Muscle layer of colon (tissue), 2 donors: ENCODE results near the gene PFDN1.

Experiments used
- H3K27ac ChIP-seq: one replicate; pipeline ENCODE4 v1.7.0; 2013; ENCODE audit warnings: low read depth, mild to moderate bottlenecking, low read length, moderate library complexity
- H3K27me3 ChIP-seq, 2 donors: one replicate each; pipeline ENCODE4 v1.7.0; 2013; ENCODE audit warnings: low read length in 2 of 2, mild to moderate bottlenecking in 2 of 2; ENCODE audit not compliant: insufficient read depth in 2 of 2, control insufficient read depth in 1 of 2
- H3K36me3 ChIP-seq: one replicate; pipeline ENCODE4 v1.7.0; 2013; ENCODE audit warnings: mild to moderate bottlenecking, low read length; ENCODE audit not compliant: insufficient read depth
- H3K4me1 ChIP-seq: one replicate; pipeline ENCODE4 v1.7.0; 2013; ENCODE audit warnings: mild to moderate bottlenecking, low read length; ENCODE audit not compliant: insufficient read depth
- H3K4me3 ChIP-seq, 2 donors: one replicate each; pipeline ENCODE4 v1.7.0; 2013; ENCODE audit warnings: low read length in 2 of 2, low read depth in 1 of 2, mild to moderate bottlenecking in 1 of 2, moderate library complexity in 1 of 2
- H3K9ac ChIP-seq: one replicate; pipeline ENCODE4 v1.7.0; 2013; ENCODE audit warnings: low read length
- H3K9me3 ChIP-seq: one replicate; pipeline ENCODE4 v1.7.0; 2013; ENCODE audit warnings: mild to moderate bottlenecking, low read length
- donor health status: abdominal sarcoma.
- donor health status: Adenocarcinoma of cecum.

The PFDN1 gene

GRCh38 chr5:140243706-140244250, 59.1 kb downstream of the PFDN1 start:
- peaks cover 9% of the 10 kb centered on the region for H3K36me3 ChIP-seq
- H3K4me3 ChIP-seq = no peak overlapping the region
- no peak overlapping the region for H3K9ac ChIP-seq
- H3K9me3 ChIP-seq = no peaks in the 10 kb centered on the region
- H3K4me1 ChIP-seq = peaks cover 85% of the 10 kb centered on the region
- H3K27ac ChIP-seq = no peak overlapping the region
- H3K27me3 ChIP-seq = no peaks in the 10 kb centered on the region

GRCh38 chr5:140242890-140243585, 59.9 kb downstream of the PFDN1 start:
- Histone ChIP-seq H3K4me3 (no peak overlapping the region), H3K36me3 (peaks cover 9% of the 10 kb centered on the region), H3K4me1 (peaks cover 85% of the 10 kb centered on the region), H3K27me3 (no peaks in the 10 kb centered on the region), H3K9me3 (no peaks in the 10 kb centered on the region), H3K27ac (peak overlapping the region; percentile 10), H3K9ac (no peak overlapping the region)

- Histone ChIP-seq H3K27me3 (no peaks in the 10 kb centered on the region), H3K27ac (peak overlapping the region; percentile 68), H3K9me3 (no peaks in the 10 kb centered on the region), H3K9ac (no peak overlapping the region), H3K4me3 (no peak overlapping the region), H3K36me3 (peaks cover 9% of the 10 kb centered on the region), H3K4me1 (peaks cover 83% of the 10 kb centered on the region)
Measured at GRCh38 chr5:140242099-140242498, 60.8 kb downstream of the PFDN1 start.

GRCh38 chr5:140240987-140241706, 61.8 kb downstream of the PFDN1 start:
- peak overlapping the region; percentile 68 for H3K27ac ChIP-seq
- H3K4me3 ChIP-seq = no peak overlapping the region
- H3K9me3 ChIP-seq = no peaks in the 10 kb centered on the region
- H3K27me3 ChIP-seq = no peaks in the 10 kb centered on the region
- H3K9ac ChIP-seq = no peak overlapping the region
- peaks cover 9% of the 10 kb centered on the region for H3K36me3 ChIP-seq
- H3K4me1 ChIP-seq = peaks cover 77% of the 10 kb centered on the region

GRCh38 chr5:140239939-140240700, 62.8 kb downstream of the PFDN1 start:
- Histone ChIP-seq H3K4me1 (peaks cover 66% of the 10 kb centered on the region), H3K36me3 (peaks cover 9% of the 10 kb centered on the region), H3K27me3 (no peaks in the 10 kb centered on the region), H3K9ac (no peak overlapping the region), H3K27ac (peak overlapping the region; percentile 68), H3K4me3 (no peak overlapping the region), H3K9me3 (no peaks in the 10 kb centered on the region)

- Histone ChIP-seq H3K4me3 (no peak overlapping the region), H3K27me3 (no peaks in the 10 kb centered on the region), H3K4me1 (peaks cover 60% of the 10 kb centered on the region), H3K27ac (peak overlapping the region; percentile 68), H3K9ac (no peak overlapping the region), H3K9me3 (no peaks in the 10 kb centered on the region), H3K36me3 (peaks cover 9% of the 10 kb centered on the region)
Measured at GRCh38 chr5:140239461-140239860, 63.4 kb downstream of the PFDN1 start.

GRCh38 chr5:140238756-140239155, 64.1 kb downstream of the PFDN1 start:
- Histone ChIP-seq H3K4me1 (peaks cover 53% of the 10 kb centered on the region), H3K4me3 (no peak overlapping the region), H3K27me3 (no peaks in the 10 kb centered on the region), H3K27ac (peak overlapping the region; percentile 1), H3K9ac (no peak overlapping the region), H3K36me3 (peaks cover 8% of the 10 kb centered on the region), H3K9me3 (no peaks in the 10 kb centered on the region)

- Histone ChIP-seq H3K27ac (no peak overlapping the region), H3K4me3 (no peak overlapping the region), H3K36me3 (no peaks in the 10 kb centered on the region), H3K4me1 (peaks cover 36% of the 10 kb centered on the region), H3K27me3 (no peaks in the 10 kb centered on the region), H3K9me3 (no peaks in the 10 kb centered on the region), H3K9ac (no peak overlapping the region)
Measured at GRCh38 chr5:140236891-140237598, 65.9 kb downstream of the PFDN1 start.

- Histone ChIP-seq H3K4me3 (no peak overlapping the region), H3K36me3 (no peaks in the 10 kb centered on the region), H3K4me1 (peaks cover 25% of the 10 kb centered on the region), H3K9me3 (no peaks in the 10 kb centered on the region), H3K9ac (no peak overlapping the region), H3K27me3 (no peaks in the 10 kb centered on the region), H3K27ac (no peak overlapping the region)
Measured at GRCh38 chr5:140235791-140236551, 66.9 kb downstream of the PFDN1 start.

GRCh38 chr5:140234377-140234989, 68.4 kb downstream of the PFDN1 start:
- H3K27me3 ChIP-seq = no peaks in the 10 kb centered on the region
- no peaks in the 10 kb centered on the region for H3K9me3 ChIP-seq
- no peak overlapping the region for H3K9ac ChIP-seq
- no peaks in the 10 kb centered on the region for H3K36me3 ChIP-seq
- H3K27ac ChIP-seq = no peak overlapping the region
- H3K4me3 ChIP-seq = no peak overlapping the region
- H3K4me1 ChIP-seq = peaks cover 10% of the 10 kb centered on the region
